Eye (tissue), 1 donor: ENCODE data around the gene STK32C.
"Not testable (repeated sequence)": the region's sequence is repeated elsewhere in the genome, so short reads cannot be mapped to it uniquely, and the experiment has no call there.

ENCODE experiments used
- DNase-seq: peaks from one replicate; pipeline ENCODE4 v3.0.0-alpha.2; 2015

The STK32C gene

GRCh38 chr10:132300582-132300981, 7.2 kb downstream of the STK32C start:
- no peak for DNase-seq

DNA sequence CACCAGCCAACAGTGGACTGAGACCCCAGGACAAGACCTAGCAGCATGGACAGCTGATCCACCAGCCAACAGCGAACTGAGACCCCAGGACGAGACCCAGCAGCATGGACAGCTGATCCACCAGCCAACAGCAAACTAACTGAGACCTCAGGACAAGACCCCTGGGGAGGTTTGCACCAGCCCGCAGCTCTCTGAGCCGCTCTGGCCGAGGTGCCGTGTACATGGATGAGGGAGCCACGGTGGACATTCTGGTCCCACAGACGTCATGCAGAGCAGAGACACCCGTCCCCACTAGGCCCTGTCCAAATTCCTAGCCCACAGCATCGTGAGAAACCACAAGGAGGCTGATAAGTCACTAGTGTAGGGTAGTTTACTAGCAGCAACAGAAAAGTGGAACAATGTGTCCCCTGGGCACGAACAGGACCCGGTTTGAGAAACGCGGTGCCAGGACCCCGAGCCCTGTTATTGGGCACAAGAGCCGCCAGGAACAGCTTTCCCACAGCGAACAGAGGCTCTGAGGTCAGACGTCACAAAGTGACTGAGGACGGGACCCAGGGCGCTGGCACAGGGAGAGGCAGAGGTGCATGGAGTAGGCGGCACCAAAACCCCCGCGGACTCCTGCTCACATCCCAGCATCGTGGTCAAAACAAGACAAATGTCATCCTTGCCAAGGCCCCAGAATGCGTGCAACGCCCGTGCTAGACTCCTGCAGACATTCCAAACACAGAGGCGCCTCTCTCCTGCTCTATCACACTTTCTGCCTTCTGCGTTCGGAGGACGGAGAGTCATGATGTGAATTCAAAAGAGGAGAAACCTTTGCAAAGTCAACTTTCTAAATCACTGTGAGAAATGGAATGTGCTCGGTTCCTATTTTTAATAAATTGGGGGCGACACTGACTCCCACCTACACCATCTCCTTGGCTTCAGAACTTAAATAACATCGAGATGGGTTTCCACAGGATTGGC, 8.1 kb downstream of the STK32C start:
- DNase-seq, result no peak

DNA sequence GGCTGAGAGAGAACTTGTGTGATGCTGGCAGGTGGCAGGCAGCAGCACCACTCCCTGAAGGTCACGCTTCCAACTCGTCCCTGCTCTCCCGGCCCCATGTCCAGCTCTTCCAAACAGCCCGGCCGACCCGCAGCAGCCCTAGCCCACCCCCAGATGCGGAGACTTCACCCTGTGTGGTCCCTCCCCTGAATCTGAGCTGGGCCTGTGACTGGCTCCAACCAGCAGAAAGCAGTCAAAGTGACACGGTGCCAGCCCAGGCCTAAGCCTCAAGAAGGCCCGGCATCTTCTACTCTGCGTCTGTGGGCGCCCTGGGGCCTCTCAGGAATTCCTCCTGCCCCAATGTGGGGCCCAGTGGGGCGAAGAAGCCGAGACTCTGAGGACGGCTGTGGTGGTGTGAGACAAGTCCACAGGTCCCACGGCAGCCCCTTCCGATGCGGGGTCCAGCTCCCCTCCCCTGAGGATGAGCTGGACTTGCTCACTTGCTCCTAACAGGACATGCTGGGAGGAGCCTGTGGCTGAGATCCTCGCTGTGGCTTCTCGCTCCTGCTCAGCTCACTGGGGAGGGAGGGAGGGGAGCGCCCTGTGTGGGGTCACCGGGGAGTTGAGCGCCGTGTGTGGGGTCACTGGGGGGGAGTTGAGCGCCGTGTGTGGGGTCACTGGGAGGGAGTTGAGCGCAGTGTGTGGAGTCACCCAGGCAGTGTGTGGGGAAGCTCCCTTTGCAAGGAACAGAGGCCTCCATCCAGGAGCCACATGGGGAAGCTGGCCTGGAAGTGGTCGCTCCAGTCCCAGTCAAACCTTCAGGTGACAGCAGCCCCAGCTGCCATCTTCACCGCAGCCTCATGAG, 9.5 kb downstream of the STK32C start:
- peak; percentile 84 for DNase-seq

GRCh38 chr10:132297526-132297925, 10.2 kb downstream of the STK32C start:
- DNase-seq, result peak; percentile 61

DNA sequence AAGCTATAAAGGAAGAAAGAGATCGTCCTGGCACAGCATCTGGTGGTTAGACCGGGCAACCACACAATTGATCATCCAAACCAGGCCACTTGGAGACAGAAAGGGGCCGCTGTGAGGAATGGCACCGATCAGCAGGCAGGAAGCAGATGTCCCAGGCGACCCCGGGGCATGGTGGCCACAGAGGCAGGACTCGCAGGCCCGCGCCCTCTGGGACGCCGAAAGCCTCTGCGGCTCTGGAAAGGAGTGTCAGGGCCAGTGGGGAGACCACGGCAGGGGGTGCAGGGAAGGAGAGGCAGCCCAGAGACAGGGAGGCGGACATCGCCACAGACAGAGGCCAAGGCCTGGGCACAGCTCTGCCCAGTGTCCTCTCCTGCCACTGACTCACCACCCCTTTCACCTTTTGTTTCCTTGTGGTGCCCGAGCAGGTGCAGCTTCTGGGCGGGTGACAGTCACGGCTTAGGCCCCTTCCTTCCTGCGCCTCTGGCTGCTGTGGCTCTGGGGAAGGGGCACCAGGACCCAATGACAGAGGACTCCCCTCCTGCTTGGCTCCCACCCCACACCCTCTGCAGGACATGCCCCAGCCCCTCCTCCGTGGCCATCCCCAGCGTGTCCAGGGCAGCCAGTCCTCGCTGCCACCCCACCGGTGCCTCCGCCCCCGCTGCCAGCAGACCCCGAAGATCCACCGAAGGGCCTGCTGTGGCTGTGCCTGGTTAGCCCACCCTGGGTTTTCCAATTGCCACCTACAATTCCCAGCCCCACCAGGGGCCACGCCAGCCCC, 10.9 kb downstream of the STK32C start:
- no peak for DNase-seq

DNA sequence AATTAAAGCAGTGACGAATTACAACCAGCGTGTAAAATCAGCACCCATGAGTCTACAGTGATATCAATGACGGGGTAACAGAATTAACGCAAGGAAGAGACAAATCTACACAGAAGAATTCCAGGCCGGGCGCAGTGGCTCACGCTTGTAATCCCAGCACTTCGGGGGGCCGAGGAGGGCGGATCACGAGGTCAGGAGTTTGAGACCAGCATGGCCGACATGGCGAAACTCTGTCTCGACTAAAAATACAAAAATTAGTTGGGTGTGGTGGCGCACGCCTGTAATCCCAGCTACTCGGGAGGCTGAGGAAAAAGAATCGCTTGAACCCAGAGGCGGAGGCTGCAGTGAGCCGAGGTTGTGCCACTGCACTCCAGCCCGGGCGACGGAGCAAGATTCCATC, 12.3 kb downstream of the STK32C start:
- not testable (repeated sequence) for DNase-seq

GRCh38 chr10:132294561-132295318, 13.0 kb downstream of the STK32C start:
- DNase-seq, result peak; percentile 62

- DNase-seq, result no peak
Measured at GRCh38 chr10:132293813-132294520, 13.8 kb downstream of the STK32C start.

GRCh38 chr10:132293201-132293812, 14.4 kb downstream of the STK32C start:
- peak; percentile 69 for DNase-seq

- no peak for DNase-seq
Measured at GRCh38 chr10:132292287-132293200, 15.2 kb downstream of the STK32C start.

- no peak for DNase-seq
Measured at GRCh38 chr10:132291826-132292225, 15.9 kb downstream of the STK32C start.

GRCh38 chr10:132290631-132291030, 17.1 kb downstream of the STK32C start:
- DNase-seq, result no peak

DNA sequence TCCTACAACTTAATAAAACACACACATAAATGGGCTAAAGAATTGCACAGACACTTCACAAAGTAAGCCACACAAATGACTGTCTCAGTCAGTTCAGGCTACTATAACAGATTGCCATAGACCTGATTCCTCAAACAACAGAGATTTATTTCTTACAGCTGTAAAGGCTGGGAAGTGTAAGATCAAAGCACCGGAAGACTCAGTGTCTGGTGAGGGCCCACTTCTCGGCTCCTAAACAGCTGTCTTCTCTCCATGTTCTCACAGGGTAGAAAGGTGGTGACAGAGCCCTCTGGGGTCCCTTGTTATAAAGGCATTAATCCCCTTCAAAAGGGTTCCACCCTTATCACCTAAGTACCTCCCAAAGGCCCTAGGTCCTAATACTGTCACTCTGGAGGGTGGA, 18.3 kb downstream of the STK32C start:
- DNase-seq, result no peak

DNA sequence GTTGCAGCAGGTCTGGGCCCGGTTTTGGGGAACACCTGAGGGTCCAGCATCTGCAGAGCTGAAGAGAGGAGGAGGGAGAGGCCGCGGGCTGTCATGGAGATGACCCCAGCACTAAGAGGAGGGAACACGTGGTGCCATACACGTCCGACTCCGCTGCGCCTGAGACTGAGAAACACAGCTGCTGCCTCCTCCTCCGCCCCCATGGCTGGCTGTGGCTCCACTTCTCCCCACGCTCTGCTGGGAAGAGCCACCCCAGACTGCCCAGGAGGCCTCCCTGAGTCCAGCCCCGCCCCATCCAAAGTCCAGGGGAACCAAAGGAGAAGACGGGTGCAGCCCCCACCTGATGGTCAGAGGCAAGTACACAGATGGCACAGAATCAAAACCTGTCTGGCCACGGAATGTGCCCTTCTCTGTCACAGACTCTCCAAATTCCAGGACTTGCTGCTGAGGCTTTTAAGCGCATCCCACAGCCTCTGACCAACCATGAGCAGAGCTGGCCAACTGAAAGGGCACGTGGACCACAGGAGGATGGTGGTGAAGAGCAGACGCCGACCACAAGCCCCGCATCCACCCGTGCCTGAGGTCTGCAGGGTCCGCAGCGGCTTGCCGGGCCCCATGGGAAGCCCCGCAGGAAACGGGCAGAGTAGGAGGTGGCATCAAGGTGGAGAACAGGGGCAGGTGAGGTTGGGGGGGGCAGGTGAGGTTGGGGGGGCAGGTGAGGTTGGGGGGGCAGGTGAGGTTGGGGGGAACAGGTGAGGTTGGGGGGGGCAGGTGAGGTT, 24.0 kb downstream of the STK32C start:
- DNase-seq, result no peak

GRCh38 chr10:132282667-132283603, 24.8 kb downstream of the STK32C start:
- peak; percentile 68 for DNase-seq

DNA sequence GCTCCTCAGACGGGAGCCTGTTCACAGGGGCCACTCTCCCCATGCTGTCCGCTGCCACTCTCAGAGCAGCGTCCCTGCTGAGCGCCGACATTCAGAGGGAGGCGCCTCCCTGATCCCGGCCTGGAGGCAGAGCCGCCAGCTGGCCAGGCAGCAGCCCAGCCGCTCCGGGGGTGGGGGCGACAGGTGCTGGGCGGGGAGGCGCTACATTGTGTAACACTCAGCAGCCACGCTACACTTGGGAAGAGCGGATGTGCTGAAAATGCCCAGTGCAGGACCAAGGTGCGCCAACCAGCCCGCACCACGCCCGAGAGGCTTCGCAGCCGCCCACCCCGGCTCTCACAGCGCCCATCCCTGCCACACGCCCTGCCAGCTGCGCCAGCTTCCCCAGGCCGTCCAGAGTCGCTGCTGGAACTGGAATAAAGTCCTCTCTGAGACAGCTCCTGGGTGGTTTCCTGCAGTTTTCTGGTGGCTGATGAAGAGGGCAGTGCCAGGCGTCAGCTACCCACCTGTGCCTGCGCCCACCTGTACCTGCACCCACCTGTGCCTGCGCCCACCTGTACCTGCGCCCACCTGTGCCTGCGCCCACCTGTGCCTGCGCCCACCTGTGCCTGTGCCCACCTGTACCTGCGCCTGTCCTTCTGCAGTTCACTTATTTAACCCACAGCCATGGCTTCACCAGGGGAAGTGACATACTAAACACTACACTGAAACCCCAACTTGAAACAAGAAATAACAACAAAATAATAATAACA, 25.7 kb downstream of the STK32C start:
- peak; percentile 65 for DNase-seq

DNA sequence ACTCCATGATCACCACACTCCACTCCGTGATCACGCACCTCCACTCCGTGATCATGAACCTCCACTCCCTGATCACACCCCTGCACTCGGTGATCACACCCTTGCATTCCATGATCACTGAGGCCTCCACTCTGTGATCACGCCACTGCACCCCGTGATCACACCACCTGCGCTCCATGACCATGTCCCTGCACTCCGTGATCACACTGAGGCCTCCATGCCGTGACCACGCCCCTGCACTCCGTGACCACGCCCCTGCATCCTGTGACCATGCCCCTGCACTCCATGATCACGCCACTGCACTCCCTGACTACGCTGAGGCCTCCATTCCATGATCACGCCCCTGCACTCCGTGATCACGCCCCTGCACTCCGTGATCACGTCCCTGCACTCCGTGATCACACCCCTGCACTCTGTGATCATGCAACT, 27.1 kb downstream of the STK32C start:
- no peak for DNase-seq
